Esophagus squamous epithelium (tissue), 4 donors: ENCODE measurements around the gene SLC36A2.

Experiments used
- POLR2A ChIP-seq, 4 donors: fragments of 450-650 bp; IDR thresholded peaks; one replicate each; pipeline ENCODE4 v1.6.1; 2017; ENCODE audit warnings: antibody characterized with exemption in 4 of 4, mild to moderate bottlenecking in 4 of 4, moderate library complexity in 3 of 4
- TF ChIP-seq, protein P1 (sequence below), 6 experiments: fragments of 450-650 bp in 4 of 6; fragments of 200-600 bp in 2 of 6; sonication (generic) in 2 of 6; IDR thresholded peaks; one replicate each; pipeline ENCODE4 v1.5.1; 2016 to 2019; ENCODE audit warnings: antibody characterized with exemption in 6 of 6, mild to moderate bottlenecking in 4 of 6, moderate library complexity in 4 of 6

DNA sequence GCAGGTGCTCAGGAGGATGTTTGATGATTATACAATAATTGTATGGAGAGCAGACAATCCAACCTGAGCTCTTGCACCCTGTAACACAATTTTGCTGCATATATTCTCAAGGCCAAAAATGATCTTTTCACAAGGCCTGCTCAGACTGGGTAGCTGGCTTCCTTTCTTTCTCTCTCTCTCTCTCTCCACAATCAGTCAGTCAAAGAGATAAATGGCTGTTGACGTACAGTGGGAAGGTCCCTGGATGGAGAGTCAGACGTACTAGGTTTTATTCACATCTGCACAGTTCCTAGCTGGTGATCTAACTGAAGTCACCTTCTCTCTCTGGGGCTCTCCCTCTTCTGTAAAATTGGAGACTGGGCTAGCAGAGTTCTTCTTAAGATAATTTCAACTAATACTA, 19.8 kb downstream of the SLC36A2 start:
- no peak for TF ChIP-seq POLR2A (IDR thresholded peaks at IDR 0.05)
- TF ChIP-seq, protein P1, sequence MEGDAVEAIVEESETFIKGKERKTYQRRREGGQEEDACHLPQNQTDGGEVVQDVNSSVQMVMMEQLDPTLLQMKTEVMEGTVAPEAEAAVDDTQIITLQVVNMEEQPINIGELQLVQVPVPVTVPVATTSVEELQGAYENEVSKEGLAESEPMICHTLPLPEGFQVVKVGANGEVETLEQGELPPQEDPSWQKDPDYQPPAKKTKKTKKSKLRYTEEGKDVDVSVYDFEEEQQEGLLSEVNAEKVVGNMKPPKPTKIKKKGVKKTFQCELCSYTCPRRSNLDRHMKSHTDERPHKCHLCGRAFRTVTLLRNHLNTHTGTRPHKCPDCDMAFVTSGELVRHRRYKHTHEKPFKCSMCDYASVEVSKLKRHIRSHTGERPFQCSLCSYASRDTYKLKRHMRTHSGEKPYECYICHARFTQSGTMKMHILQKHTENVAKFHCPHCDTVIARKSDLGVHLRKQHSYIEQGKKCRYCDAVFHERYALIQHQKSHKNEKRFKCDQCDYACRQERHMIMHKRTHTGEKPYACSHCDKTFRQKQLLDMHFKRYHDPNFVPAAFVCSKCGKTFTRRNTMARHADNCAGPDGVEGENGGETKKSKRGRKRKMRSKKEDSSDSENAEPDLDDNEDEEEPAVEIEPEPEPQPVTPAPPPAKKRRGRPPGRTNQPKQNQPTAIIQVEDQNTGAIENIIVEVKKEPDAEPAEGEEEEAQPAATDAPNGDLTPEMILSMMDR (IDR thresholded peaks at IDR 0.05): no peak
